Left colon (tissue), 2 donors: Measurements from ENCODE around the gene MC3R. TPM values are rescaled to one million over a fixed set of nuclear protein-coding genes. Genes with fewer than 3 reads are reported as not detected.
"Not testable (repeated sequence)": the region's sequence is repeated elsewhere in the genome, so short reads cannot be mapped to it uniquely, and the experiment has no call there.

ENCODE experiments used
- ATAC-seq: fragments of 200-7000 bp; cut with Tn5 transposase; one replicate; pipeline ENCODE4 v1.9.1; 2020; ENCODE audit warnings: mild to moderate bottlenecking, moderate library complexity
- DNase-seq, 2 donors: peaks; one replicate each; pipeline ENCODE4 v3.0.0-alpha.2; 2020
- intact Hi-C, 2 donors: fragments of 100-400 bp; cut with DNase I in 1 of 2; cut with micrococcal nuclease in 1 of 2; formaldehyde crosslinking; loops; one replicate each; pipeline versions ENCODE4 v1.11.2 to v1.14.0; 2022; cut with DNase I, micrococcal nuclease
- long read RNA-seq: library from polyadenylated mRNA; unstranded; transcript quantifications from one replicate; pipeline ENCODE4 v2.0.0, GENCODE V29; 2021
- total RNA-seq, 2 donors: library from RNA; stranded (reverse); fragmentation: NEBNext Ultra II Directional; extraction: Animal tissue kit (Norgen Biotek cat#: 25700); gene quantifications; one replicate each; pipeline ENCODE4 v1.2.1, GENCODE V29; 2021
- donor health status: DM: no; HTN: no; CAD: no.
- donor health status: DM: yes; HTN: yes; CAD: no.

MC3R gene
- not detected for total RNA-seq
- long read RNA-seq, result 0 reads

DNA sequence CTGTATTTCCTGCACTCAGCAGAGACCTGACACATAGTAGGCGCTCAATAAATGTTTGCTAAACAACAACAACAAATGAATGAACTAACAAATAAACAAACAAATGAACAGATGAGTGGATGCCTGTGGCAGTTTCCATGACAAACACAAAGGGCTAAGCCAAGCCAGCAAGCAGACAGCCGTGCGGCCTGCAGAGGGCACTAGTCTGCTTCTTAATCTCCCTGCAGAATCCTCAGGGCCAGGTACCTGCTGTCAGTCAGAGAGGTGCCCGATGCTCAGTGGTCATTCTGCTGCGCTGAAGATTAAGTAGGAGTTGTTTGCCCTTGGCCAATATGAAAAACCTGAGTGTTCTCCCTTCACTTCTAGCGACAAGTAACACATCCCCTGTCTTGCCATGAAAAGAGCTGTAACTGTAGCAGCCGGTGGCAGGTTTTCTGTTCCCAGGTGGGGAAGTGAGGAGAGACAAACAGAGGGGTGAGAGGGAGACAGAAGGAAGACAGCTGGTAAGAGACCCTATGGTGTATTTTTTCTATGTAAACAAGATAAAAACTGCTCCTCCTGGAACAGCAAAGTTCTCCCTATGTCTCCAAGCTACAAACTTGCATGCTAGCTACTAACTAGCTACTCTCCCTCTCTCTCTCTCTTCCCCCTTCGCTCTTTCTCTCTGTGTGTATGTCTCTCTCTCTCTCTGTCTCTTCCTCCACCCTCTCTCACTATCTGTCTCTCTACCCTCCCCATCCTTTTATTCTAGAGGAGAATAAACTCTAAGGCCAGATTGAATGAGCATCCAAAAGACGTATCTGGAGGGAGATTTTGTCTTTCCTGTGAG is at the start of gene MC3R:
MC3R (plus strand) TSS at position 779 of the 829 bp plus-strand sequence. CDS start 112 bp downstream, outside the sequence.
- ATAC-seq, result peak; percentile 74

DNA sequence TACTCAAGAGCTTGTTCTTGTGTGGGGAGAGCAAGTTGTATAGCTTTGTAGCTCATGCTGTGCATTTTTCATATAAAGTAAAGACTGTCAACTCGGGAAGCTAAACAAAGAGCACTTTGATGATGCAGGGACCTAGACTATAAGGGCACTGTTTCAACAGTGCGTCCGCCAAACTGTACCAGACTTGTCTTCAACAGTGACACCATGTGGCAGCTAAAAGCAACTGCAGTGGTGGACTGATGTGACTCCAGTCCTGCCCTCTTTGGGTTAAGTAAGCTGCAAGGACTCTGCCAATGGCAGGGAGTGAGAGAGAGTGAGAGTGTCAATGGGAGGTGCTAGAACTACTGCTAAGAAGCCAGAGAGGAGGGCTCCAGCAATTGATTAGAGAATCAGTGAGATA is 48.1 kb upstream of the MC3R start:
- intact Hi-C loops, result no loop called here
- ATAC-seq, result no peak
- DNase-seq, result no peak

More for the DNA sequence above, at the start of gene MC3R:
- intact Hi-C loops, result no loop called here
- DNase-seq, result peak; percentile 27 to 53

DNA sequence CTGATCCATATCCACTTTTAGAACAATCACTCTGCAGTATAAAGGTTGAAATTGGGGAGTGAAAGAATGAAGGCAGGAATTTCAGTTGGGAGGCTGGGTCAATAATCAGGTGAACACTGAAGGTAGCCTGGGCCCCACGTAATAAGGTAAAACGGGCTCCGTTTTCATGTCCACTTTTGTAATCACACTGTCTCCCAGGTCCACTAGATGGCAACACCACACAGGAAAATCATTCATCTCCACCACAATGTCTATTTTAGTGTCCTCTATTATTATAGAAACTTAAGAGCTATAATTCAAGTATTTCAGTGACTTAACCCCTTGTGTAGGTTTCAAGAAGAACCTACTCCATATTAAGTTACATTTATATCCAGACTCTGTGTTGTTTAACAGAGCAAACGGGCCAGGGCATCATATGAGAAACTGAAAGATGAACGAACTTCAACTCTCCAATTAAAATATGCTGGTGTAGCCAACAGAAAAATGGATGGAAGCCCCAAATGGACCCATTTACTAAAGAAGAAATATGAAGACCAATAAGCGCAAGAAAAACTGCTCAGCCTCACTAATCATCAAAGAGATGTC is 45.9 kb upstream of the MC3R start:
- DNase-seq (no peak), ATAC-seq (peak; percentile 46)
- intact Hi-C loops, result no loop called here

DNA sequence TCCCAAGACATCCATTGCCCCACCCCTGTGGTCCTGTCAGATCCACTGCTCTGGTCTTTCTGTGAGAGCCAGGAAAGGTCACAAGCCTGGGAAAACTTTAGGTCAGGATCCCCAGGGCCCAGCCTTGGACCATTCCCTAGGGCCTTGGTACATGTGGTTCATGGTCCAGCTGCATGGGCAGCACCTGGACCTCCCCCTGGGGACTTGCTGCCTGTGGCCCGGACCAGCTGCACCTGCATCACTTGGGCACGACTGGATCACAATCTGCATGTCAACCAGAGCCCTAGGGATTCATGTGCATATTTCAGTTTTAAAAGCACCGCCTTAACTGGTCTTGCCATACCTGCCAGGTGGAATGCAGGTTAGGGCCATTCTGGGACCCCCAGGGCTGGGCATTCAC is 44.3 kb upstream of the MC3R start:
- DNase-seq, result no peak
- ATAC-seq, result no peak
- intact Hi-C loops, result no loop called here

DNA sequence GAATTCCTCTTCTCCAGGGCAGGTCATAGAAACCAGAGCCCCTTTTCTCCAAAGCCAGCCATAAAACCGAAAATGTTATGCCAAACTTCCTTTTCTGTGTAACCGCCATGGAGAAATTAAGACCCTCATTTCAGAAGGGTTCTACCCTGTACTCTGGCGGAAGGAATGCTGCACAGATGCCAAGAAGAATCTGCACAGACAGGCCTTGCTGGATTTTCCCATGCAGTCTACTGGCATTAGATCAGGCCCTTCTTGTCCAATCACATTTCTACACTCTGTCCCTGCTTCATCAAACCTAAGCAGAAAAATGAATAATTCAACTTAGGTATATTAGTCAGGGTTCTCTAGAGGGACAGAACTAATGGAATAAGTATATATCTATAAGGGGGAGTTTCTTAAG is 43.2 kb upstream of the MC3R start:
- ATAC-seq (no peak), DNase-seq (no peak)
- intact Hi-C loops, result no loop called here

DNA sequence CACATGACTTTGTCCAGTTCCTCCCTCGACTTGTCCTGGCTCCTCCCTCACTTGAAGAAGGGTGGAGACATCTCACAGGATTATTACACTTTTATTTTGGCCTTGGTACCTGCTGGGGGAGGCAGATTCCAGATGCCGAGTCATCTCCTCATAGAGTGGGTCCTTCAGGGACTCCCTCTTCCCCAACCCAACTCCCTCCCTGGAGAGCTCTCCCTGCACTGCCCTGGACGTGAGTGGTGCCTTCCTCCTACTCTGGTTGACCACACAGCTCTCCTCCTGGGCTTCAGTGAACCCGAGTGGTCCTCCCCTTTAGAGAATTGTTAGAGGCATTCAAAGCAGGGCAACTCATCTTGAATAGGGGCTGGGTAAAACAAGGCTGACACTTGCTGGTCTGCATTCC is 40.9 kb upstream of the MC3R start:
- DNase-seq, result no peak
- intact Hi-C loops, result no loop called here

DNA sequence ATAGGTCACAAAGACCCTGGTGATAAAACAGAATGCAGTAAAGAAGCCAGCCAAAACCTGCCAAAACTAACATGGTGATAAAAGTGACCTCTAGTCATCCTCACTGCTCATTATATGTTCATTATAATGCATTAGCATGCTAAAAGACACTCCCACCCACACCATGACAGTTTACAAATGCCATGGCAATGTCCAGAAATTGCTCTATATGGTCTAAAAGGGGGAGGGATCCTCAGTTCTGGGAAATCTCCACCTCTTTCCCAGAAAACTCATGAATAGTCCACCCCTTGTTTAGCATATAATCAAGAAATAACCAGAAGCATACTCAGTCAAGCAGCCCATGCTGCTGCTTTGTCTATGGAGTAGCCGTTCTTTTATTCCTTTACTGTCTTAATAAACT is 40.4 kb upstream of the MC3R start:
- ATAC-seq (no peak), DNase-seq (no peak)
- intact Hi-C loops, result no loop called here

More for the DNA sequence above, 40.9 kb upstream of the MC3R start:
- ATAC-seq, result no peak

DNA sequence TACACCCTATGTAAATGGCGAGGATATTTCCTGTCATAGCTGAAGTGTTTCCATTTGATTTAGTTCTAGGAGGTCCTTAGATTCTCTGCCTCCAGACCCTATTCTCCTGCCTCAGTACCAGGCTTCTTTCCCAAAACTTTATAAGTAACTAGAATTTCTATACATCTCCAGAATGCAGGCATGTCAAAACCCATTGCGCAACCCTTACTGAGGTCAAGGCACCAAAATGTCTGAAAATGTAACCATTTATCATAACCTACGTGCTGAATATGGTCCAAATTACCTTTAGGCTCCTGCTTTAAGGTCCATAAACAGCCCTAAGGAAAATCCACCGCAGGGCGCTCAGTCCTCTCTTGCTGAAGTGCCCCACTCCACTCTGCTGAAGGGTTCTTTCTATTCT is 37.5 kb upstream of the MC3R start:
- DNase-seq, result no peak
- ATAC-seq, result no peak
- intact Hi-C loops, result no loop called here

DNA sequence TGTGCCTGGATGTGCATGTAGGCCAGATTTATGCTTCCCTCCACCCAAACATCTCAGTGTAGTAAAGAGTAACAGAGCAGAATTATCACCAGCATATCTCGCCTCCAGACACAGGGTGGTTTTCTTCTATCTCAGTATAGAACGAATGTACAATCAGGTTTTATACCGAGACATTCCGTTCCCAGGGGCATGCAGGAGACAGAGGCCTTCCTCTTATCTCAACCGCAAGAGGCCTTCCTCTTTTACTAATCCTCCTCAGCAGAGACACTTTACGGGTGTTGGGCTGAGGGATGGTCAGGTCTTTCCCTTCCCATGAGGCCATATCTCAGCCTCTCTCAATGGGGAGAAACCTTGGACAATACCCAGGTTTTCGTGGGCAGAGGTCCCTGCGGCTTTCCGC is 36.4 kb upstream of the MC3R start:
- DNase-seq (no peak), ATAC-seq (no peak)
- intact Hi-C loops, result no loop called here

DNA sequence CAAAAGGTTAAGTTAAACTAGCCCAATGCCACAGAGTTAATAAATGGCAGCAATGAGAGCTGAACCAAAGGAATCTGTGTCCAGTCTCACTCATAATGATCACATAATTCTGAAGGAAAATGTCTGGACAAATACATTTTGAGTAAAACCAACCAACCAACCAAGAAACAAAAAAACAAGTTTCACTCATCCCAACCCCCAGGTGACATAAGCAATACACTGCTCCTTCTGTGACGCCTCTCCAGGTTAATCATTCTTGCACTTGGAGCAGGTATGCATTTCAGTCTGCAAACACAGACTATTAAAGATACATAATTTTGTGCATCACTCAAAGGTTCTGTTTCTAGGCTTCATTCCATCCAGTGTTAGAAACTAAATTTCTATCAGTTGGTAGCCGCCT is 35.2 kb upstream of the MC3R start:
- ATAC-seq, result no peak
- intact Hi-C loops, result no loop called here
- DNase-seq, result no peak

DNA sequence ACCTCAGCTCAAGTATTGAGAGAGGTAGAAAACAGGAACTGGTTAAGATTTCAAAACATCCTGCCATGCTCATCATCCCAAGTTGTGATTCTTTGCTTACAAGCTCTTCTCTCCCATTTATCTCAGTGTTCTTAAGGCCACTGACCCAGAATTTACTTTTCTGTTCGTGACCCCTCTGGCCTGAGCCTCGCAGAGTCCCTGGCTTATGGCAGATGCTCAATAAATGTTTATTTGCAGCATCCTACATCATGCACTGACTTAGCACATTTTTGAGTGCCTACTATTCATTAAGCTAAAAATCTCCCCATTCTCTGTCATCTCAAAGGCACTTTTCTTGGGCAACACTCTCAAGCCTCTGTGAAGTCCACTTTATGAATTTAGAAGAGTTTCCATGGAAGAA is 33.4 kb upstream of the MC3R start:
- DNase-seq, result no peak
- ATAC-seq, result no peak
- intact Hi-C loops, result no loop called here

DNA sequence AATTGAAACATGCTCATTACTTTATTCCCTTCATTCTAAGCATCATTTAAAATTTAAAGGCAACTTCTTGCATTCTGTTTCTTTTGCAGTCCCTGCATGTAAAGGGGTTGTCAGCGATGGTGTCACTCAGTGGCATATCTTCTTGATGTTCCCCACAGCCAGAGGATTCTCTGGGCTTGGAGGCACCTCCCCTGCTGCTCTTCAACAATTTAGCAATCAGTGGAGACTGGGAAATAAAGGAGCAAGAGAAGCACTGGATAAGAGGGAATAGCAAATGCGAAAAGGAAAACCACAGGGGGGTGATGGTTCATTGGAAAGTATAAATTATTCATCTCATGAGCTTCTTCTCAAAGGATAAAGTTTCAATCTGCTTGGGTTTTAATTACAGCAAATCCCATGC is 30.7 kb upstream of the MC3R start:
- intact Hi-C loops, result no loop called here
- ATAC-seq (no peak), DNase-seq (no peak)

DNA sequence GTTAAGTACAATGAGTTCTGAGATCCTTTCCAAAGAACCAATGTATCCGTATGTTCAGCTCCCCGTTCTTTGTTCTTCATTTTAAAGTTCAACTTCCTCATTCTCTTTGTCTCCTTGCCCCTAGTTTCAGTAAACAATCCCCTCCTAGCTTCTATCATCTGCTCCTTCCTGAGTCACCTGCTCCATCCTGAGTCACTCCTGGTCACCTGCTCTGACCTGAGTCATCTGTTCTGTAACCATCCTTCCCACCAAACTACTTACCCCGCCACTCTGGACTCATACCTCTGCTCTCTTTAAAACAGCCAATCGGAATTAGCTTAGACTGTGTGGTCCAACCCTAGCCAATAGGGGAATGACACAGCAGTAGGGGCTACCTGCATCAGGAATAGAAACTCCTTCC is 27.3 kb upstream of the MC3R start:
- DNase-seq (peak in 1 of 2 donors; percentile 28), ATAC-seq (peak; percentile 33)
- intact Hi-C loops, result not testable (repeated sequence)

DNA sequence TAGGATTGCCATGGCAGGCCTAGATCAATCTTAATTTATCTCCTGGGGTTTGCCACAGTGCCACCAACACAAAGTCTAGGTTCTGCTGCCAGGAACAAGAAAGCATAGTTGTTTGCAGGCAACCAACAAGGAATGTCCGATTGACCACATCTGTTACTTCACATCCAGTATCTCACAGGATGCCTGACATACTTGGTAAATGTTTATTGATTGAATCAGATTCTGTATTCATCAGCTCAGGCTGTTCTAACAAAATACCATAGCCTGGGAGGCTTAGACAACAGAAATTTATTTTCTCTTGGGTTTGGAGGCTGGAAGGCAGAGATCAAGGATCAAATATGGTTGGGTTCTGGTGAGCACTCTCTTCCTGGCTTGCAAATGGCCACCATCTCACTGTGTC is 26.3 kb upstream of the MC3R start:
- DNase-seq, result no peak
- intact Hi-C loops, result no loop called here
- no peak for ATAC-seq

DNA sequence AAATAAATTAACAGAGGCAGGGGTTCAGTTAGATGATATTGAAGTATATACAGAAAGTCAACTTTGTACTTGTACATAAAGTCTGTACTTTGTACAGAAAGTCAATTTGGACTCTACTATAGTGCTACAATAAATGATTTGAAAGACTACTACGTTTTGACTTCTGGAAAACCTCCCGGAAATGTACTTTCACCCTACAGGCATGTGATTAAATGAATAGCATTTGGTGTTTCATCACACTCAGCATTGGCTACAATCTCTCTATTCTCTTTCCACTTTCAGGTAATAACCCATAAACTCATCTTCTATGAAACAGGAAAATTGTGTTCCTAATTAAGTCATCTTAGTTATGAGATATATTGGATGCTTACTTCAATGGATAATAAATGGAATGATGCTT is 25.6 kb upstream of the MC3R start:
- ATAC-seq (peak; percentile 96), DNase-seq (no peak)
- intact Hi-C loops, result no loop called here

DNA sequence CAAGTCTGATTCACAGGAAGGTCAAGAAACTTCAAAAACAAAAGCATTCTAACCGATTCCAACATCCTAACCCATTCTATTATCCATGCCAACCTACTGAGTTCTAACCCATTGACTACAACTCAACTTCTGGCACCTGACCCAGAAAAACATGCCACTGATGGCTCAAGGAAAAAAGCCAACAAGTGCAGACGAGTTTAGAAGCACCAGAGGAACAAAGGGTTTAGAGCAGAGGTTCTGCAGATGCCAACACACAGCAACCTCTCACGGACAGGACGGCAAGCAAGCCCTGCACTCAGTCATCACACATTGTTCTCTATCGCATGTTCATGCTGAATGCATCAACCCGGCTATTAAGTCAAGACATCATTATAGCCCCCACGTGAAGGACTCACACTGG is 25.2 kb upstream of the MC3R start:
- ATAC-seq, result peak; percentile 9
- no peak for DNase-seq
- intact Hi-C loops, result no loop called here

DNA sequence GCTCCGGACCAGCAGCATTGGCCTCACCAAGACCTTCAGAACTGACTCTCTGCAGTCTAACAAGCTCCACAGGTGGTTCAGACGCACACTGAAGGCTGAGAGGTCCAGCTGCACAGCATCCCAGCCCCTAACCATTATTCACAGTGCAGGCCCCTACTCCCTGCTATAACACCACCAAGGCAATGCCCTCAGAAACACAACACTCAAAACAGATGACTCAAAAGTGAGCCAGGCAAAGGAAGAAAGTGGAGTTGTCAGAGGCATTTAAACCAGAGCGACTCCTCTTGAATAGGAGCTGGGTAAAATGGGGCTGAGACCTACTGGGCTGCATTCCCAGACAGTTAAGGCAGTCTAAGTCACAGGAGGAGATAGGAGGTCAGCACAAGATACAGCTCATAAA is 20.5 kb upstream of the MC3R start:
- intact Hi-C loops, result no loop called here
- ATAC-seq (no peak), DNase-seq (no peak)

DNA sequence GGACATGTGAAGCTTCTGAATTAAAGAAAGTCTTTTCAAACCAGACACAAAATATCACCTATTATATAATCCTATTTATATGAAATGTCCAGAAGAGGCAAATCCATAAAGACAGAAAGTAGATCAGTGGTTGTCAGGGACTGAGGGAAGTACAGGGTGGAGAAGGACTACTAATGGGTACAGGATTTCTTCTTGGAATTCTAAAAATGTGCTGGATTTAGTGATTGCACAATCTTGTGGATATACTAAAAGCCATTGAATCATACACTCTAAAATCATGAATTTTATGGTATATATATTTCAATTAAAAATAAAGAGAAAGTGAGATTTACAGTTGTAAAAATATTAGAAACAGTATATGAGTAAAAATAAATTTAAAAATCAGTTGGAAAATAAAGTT is 18.7 kb upstream of the MC3R start:
- ATAC-seq, result no peak
- DNase-seq, result no peak
- intact Hi-C loops, result no loop called here

DNA sequence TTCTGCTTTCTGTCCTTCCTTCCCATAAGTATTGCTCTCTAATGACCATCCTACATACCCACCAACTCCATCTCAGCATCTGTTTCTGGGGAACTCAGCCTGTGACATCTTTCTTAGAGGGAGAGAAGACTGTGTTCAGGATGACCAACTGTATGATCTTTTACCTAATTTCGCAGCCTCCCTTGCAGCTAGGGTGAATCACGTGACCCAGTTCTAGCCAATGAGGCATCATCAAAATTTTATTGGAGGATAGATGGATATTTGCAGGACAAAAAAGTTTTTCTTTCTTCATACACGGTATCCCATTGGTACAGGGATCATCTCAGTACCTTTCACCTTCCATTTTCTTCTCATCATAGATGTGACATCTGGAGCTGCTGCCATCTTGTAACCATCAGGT is 14.4 kb upstream of the MC3R start:
- DNase-seq, result no peak
- no peak for ATAC-seq
- intact Hi-C loops, result no loop called here

DNA sequence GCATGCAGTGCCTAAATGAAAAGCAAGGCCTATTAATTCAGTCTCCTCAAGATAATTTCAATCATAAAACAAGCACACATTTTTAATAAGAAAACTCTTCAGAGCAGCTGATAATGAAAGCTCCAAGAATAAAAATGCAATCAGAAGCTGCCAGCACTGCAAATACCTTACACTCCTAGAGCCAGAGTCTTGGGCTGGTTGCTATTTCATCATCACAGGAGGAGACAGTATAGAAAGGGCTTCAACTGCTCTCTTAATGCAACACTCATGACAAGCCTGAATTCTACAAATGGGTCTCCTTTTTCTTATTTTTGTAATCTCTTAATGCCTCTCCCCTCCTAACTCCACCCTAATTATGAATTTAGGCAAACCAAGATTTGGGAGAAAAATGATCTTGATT is 11.2 kb upstream of the MC3R start:
- DNase-seq, result no peak
- ATAC-seq, result no peak
- intact Hi-C loops, result no loop called here

DNA sequence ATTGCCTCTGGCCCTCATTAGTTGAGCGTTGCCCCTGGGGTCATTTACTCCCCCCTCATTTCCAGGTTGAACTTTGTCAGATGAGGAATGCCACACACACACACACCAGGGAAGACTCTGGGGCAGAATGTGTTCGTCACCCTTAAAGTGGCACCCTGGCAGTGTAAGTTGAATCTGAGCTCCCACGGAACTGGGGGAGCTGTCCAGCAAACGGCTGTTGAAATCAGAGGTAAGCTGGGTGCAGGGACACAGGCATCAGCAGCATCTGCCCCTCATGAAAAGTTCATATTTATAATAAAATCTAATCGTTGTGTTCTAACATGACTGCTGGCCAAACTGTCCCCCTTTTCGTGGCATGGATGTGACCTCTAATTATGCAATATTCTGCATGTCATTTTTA is 4.3 kb upstream of the MC3R start:
- no peak for ATAC-seq
- no peak for DNase-seq

More for the DNA sequence above, 4.3 kb upstream of the MC3R start:
- intact Hi-C loops, result no loop called here
